Superior temporal gyrus (tissue), 1 donor: ENCODE measurements around the gene C11orf21.

Experiments used
- DNase-seq: peaks from one replicate; pipeline ENCODE4 v3.0.0-alpha.2; 2016; ENCODE audit errors: extremely low spot score

Gene C11orf21

GRCh38 chr11:2320568-2321310, 19.0 kb upstream of the C11orf21 start:
- DNase-seq = no peak

GRCh38 chr11:2319791-2320472, 18.2 kb upstream of the C11orf21 start:
- DNase-seq = no peak

GRCh38 chr11:2318707-2319106, 17.0 kb upstream of the C11orf21 start:
- no peak for DNase-seq

GRCh38 chr11:2318123-2318522, 16.4 kb upstream of the C11orf21 start:
- no peak for DNase-seq

GRCh38 chr11:2317354-2318050, 15.8 kb upstream of the C11orf21 start:
- DNase-seq = no peak

- no peak for DNase-seq
Observed at GRCh38 chr11:2316963-2317244, 15.2 kb upstream of the C11orf21 start.

- DNase-seq = no peak
Observed at GRCh38 chr11:2316169-2316962, 14.6 kb upstream of the C11orf21 start.

GRCh38 chr11:2315395-2316168, 13.9 kb upstream of the C11orf21 start:
- DNase-seq = no peak

GRCh38 chr11:2314525-2315394, 13.0 kb upstream of the C11orf21 start:
- peak; percentile 27 for DNase-seq

GRCh38 chr11:2314136-2314524, 12.4 kb upstream of the C11orf21 start:
- DNase-seq = no peak

GRCh38 chr11:2313051-2313951, 11.6 kb upstream of the C11orf21 start:
- no peak for DNase-seq

GRCh38 chr11:2312232-2313042, 10.7 kb upstream of the C11orf21 start:
- DNase-seq = no peak

- DNase-seq = no peak
Observed at GRCh38 chr11:2311353-2312133, 9.8 kb upstream of the C11orf21 start.

- no peak for DNase-seq
Observed at GRCh38 chr11:2310786-2311352, 9.2 kb upstream of the C11orf21 start.

- DNase-seq = no peak
Observed at GRCh38 chr11:2310073-2310785, 8.5 kb upstream of the C11orf21 start.

GRCh38 chr11:2309251-2310072, 7.7 kb upstream of the C11orf21 start:
- no peak for DNase-seq
